K562 (cell line): ENCODE measurements around the gene MADD. TPM values are rescaled to one million over a fixed set of nuclear protein-coding genes. Genes with fewer than 3 reads are reported as not detected.

Experiments
- ARNT ChIP-seq, 2 experiments: fragments of 450-650 bp; IDR thresholded peaks; 2 replicates each; pipeline ENCODE4 v1.6.1; 2016; ENCODE audit warnings: mild to moderate bottlenecking in 1 of 2
- CBX1 ChIP-seq: sonication (generic); IDR thresholded peaks from 2 replicates; pipeline ENCODE4 v1.6.1; 2016; ENCODE audit warnings: antibody characterized with exemption, low read depth, mild to moderate bottlenecking
- CREB1 ChIP-seq, 2 experiments: sonication (generic) in 1 of 2; formaldehyde crosslinking in 1 of 2; IDR thresholded peaks; 2 replicates each; pipeline versions ENCODE4 v1.6.1 to v1.8.0; 2012 to 2022; ENCODE audit warnings: inconsistent platforms in 1 of 2, mild to moderate bottlenecking in 1 of 2, missing genetic modification reagents in 1 of 2, moderate library complexity in 1 of 2
- CREB5 ChIP-seq: fragments of 250-450 bp; sonication (Bioruptor Pico); IDR thresholded peaks from 2 replicates; pipeline ENCODE4 v1.5.0; 2020; ENCODE audit warnings: mild to moderate bottlenecking
- ELF4 ChIP-seq: fragments of 450-650 bp; formaldehyde crosslinking; IDR thresholded peaks from 2 replicates; pipeline ENCODE4 v1.4.0; 2022; ENCODE audit warnings: missing genetic modification characterization
- GTF2B ChIP-seq: IDR thresholded peaks from 2 replicates; pipeline ENCODE4 v1.6.1; 2011; ENCODE audit not compliant: insufficient read length; ENCODE audit errors: extremely low read depth
- JUND ChIP-seq, 2 experiments: IDR thresholded peaks; 2 replicates in 1 of 2; 3 replicates in 1 of 2; pipeline ENCODE4 v1.6.1; 2011; ENCODE audit warnings: borderline replicate concordance in 2 of 2, low read depth in 2 of 2, low read length in 2 of 2, improper control_type of control experiment in 1 of 2, missing biosample characterization in 1 of 2, missing genetic modification characterization in 1 of 2, missing genetic modification reagents in 1 of 2
- LEF1 ChIP-seq: fragments of 450-650 bp; IDR thresholded peaks from 2 replicates; pipeline ENCODE4 v1.6.1; 2016; ENCODE audit warnings: mild to moderate bottlenecking
- MYNN ChIP-seq, 2 experiments: sonication (generic); formaldehyde crosslinking in 1 of 2; IDR thresholded peaks; 2 replicates each; pipeline versions ENCODE4 v1.5.0 to v1.6.1; 2016 to 2020; ENCODE audit warnings: antibody characterized with exemption in 1 of 2, missing genetic modification reagents in 1 of 2
- TSHZ1 ChIP-seq: fragments of 250-450 bp; sonication (Bioruptor Pico); IDR thresholded peaks from 2 replicates; pipeline ENCODE4 v1.4.0; 2020; ENCODE audit warnings: mild to moderate bottlenecking, moderate library complexity
- ZHX1 ChIP-seq: fragments of 150-350 bp; conservative IDR thresholded peaks from 2 replicates; pipeline ENCODE4 v1.6.1; 2014; ENCODE audit warnings: low read length
- ZNF584 ChIP-seq: fragments of 200-800 bp; sonication (Bioruptor generic); IDR thresholded peaks from 2 replicates; pipeline ENCODE4 v1.6.1; 2016; ENCODE audit warnings: low read depth, mild to moderate bottlenecking, missing genetic modification characterization, missing compliant biosample characterization
- ZNF668 ChIP-seq: fragments of 250-450 bp; sonication (Bioruptor Pico); IDR thresholded peaks from 2 replicates; pipeline ENCODE4 v1.8.0; 2022; ENCODE audit warnings: mild to moderate bottlenecking, inconsistent platforms
- polyA plus RNA-seq, 8 experiments: library from polyadenylated mRNA; depleted of rRNA in 4 of 8; stranded (reverse) in 5 of 8; unstranded in 3 of 8; fragments of >200 nt; fragmentation: Nextera tagmentation in 2 of 8; fragmentation: Illumina TruSeq in 1 of 8; extraction: Ambion mirVana in 2 of 8; extraction: Trizol in 1 of 8; gene quantifications; 2 replicates each; pipeline versions ENCODE4 v1.2.1 to v1.2.3, GENCODE V29; 2011 to 2014; ENCODE audit warnings: inconsistent platforms in 1 of 8, missing spikeins in 1 of 8
- total RNA-seq, 7 experiments: library from RNA; depleted of rRNA in 6 of 7; stranded (reverse); fragments of >200 nt in 6 of 7; fragmentation: Illumina TruSeq in 2 of 7; extraction: Trizol in 2 of 7; gene quantifications; 2 replicates each; pipeline versions ENCODE4 v1.2.1 to v1.2.3, GENCODE V29; 2011 to 2021; ENCODE audit warnings: low replicate concordance in 1 of 7
- TF ChIP-seq, protein P1 (sequence below): fragments of 450-650 bp; IDR thresholded peaks from 2 replicates; pipeline ENCODE4 v1.6.1; 2017; ENCODE audit warnings: antibody characterized with exemption, mild to moderate bottlenecking

MADD gene
- total and polyA plus RNA-seq, 9 of the 15 experiments (the other 6 are each of a cell fraction or from before 2014, with no cell fraction given): 0.68 to 57.6 (median 33.6) TPM

- TF ChIP-seq, protein P1, sequence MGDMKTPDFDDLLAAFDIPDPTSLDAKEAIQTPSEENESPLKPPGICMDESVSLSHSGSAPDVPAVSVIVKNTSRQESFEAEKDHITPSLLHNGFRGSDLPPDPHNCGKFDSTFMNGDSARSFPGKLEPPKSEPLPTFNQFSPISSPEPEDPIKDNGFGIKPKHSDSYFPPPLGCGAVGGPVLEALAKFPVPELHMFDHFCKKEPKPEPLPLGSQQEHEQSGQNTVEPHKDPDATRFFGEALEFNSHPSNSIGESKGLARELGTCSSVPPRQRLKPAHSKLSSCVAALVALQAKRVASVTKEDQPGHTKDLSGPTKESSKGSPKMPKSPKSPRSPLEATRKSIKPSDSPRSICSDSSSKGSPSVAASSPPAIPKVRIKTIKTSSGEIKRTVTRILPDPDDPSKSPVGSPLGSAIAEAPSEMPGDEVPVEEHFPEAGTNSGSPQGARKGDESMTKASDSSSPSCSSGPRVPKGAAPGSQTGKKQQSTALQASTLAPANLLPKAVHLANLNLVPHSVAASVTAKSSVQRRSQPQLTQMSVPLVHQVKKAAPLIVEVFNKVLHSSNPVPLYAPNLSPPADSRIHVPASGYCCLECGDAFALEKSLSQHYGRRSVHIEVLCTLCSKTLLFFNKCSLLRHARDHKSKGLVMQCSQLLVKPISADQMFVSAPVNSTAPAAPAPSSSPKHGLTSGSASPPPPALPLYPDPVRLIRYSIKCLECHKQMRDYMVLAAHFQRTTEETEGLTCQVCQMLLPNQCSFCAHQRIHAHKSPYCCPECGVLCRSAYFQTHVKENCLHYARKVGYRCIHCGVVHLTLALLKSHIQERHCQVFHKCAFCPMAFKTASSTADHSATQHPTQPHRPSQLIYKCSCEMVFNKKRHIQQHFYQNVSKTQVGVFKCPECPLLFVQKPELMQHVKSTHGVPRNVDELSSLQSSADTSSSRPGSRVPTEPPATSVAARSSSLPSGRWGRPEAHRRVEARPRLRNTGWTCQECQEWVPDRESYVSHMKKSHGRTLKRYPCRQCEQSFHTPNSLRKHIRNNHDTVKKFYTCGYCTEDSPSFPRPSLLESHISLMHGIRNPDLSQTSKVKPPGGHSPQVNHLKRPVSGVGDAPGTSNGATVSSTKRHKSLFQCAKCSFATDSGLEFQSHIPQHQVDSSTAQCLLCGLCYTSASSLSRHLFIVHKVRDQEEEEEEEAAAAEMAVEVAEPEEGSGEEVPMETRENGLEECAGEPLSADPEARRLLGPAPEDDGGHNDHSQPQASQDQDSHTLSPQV: no peak
- peak; percentile 58; the same call in 1 of the 2 replicates for TF ChIP-seq CREB1 (IDR thresholded peaks at IDR 0.05)
- peak; percentile 52; the same call in 1 of the 2 replicates for TF ChIP-seq CREB1 (CRISPR knock-in tag; IDR thresholded peaks at IDR 0.05)
- no peak for TF ChIP-seq ZHX1
- no peak for TF ChIP-seq ELF4 (CRISPR knock-in tag)
- no peak for TF ChIP-seq ZNF668
- TF ChIP-seq CREB5 (CRISPR knock-in tag): no peak
- no peak for TF ChIP-seq GTF2B
- no peak for TF ChIP-seq ARNT (IDR thresholded peaks at IDR 0.05)
- TF ChIP-seq MYNN (IDR thresholded peaks at IDR 0.05): no peak
- no peak for TF ChIP-seq MYNN (CRISPR knock-in tag; IDR thresholded peaks at IDR 0.05)
- TF ChIP-seq ZNF584 (CRISPR knock-in tag): 0 out of 2 replicates have a peak, but pooled peaks have one; percentile 6
- peak; percentile 64; the same call in 1 of the 2 replicates for TF ChIP-seq CBX1
- TF ChIP-seq JUND (IDR thresholded peaks at IDR 0.05; ENCODE audit: borderline replicate concordance, low read depth, low read length): peak; percentile 91
- no peak for TF ChIP-seq JUND (tag; IDR thresholded peaks at IDR 0.05; ENCODE audit: borderline replicate concordance, low read depth, low read length)
- TF ChIP-seq TSHZ1 (CRISPR knock-in tag): no peak
- no peak for TF ChIP-seq LEF1
Observed at GRCh38 chr11:47269829-47270305, at the start of gene MADD (continued).
